IgD-negative memory B cell (primary cell): ENCODE results near the gene MOB3C. TPM values are rescaled to one million over a fixed set of nuclear protein-coding genes. Genes with fewer than 3 reads are reported as not detected.
"Not testable (repeated sequence)": the region's sequence is repeated elsewhere in the genome, so short reads cannot be mapped to it uniquely, and the experiment has no call there.

ENCODE experiments used
- H3K27ac Mint-ChIP-seq, 3 donors: one replicate each; pipeline ENCODE4 v1.8.0; 2020 to 2022; ENCODE audit warnings: mild to moderate bottlenecking in 3 of 3, mixed read lengths in 3 of 3, moderate library complexity in 1 of 3
- H3K27me3 Mint-ChIP-seq: one replicate; pipeline ENCODE4 v1.8.0; 2021; ENCODE audit warnings: mixed read lengths
- H3K36me3 Mint-ChIP-seq: one replicate; pipeline ENCODE4 v1.8.0; 2020; ENCODE audit warnings: mild to moderate bottlenecking, mixed read lengths
- H3K4me1 Mint-ChIP-seq, 3 donors: one replicate each; pipeline ENCODE4 v1.8.0; 2020 to 2022; ENCODE audit warnings: mixed read lengths in 3 of 3, mild to moderate bottlenecking in 1 of 3
- H3K4me3 Mint-ChIP-seq, 4 donors: one replicate each; pipeline ENCODE4 v1.8.0; 2020 to 2022; ENCODE audit warnings: mild to moderate bottlenecking in 4 of 4, mixed read lengths in 4 of 4, moderate library complexity in 3 of 4
- H3K9me3 Mint-ChIP-seq, 3 donors: one replicate each; pipeline ENCODE4 v1.8.0; 2020 to 2021; ENCODE audit warnings: mixed read lengths in 3 of 3, mild to moderate bottlenecking in 1 of 3
- polyA plus RNA-seq: library from polyadenylated mRNA; unstranded; fragments of 300-500 nt; fragmentation: Illumina TruSeq; gene quantifications from one replicate; pipeline ENCODE4 v1.2.3, GENCODE V29; 2021

Gene MOB3C
- polyA plus RNA-seq = 10.7 TPM

- Mint-ChIP-seq H3K27ac (peak within 1 kb of the TSS; percentile 39 to 92 (median 80)), H3K9me3 (no peaks in the 10 kb centered on the region), H3K4me1 (peaks cover 9 to 30% (median 21%) of the 10 kb centered on the region in 3 donors), H3K36me3 (no peaks in the 10 kb centered on the region), H3K27me3 (no peaks in the 10 kb centered on the region), H3K4me3 (peak within 1 kb of the TSS; percentile 89 to 97 (median 94))
Measured at GRCh38 chr1:46616277-46617107, at the start of gene MOB3C. Gene MOB3C, minus strand, starts transcription at chr1:46616811. Its CDS starts 3,490 bp downstream, at chr1:46613321.

- Mint-ChIP-seq H3K4me3 (peak overlapping the region in 2 of 4 donors; percentile 30 to 77), H3K9me3 (no peaks in the 10 kb centered on the region), H3K27ac (no peak overlapping the region), H3K27me3 (no peaks in the 10 kb centered on the region), H3K4me1 (peaks cover 8 to 12% (median 10%) of the 10 kb centered on the region in 3 donors), H3K36me3 (peaks cover 2% of the 10 kb centered on the region)
Measured at GRCh38 chr1:46665983-46666382, 49.4 kb upstream of the MOB3C start.

- H3K27me3 Mint-ChIP-seq, H3K36me3 Mint-ChIP-seq, H3K9me3 Mint-ChIP-seq, H3K27ac Mint-ChIP-seq, H3K4me3 Mint-ChIP-seq: not testable (repeated sequence)
- H3K4me1 Mint-ChIP-seq = peaks cover 8 to 12% (median 10%) of the 10 kb centered on the region in 3 donors
Measured at GRCh38 chr1:46662919-46663318, 46.3 kb upstream of the MOB3C start.

- not testable (repeated sequence) for H3K27ac Mint-ChIP-seq
Measured at GRCh38 chr1:46660116-46660515, 43.5 kb upstream of the MOB3C start.

GRCh38 chr1:46659307-46659870 is 42.8 kb upstream of the MOB3C start:
- peaks cover 0 to 6% (median 1%) of the 10 kb centered on the region in 3 donors for H3K9me3 Mint-ChIP-seq
- H3K27me3 Mint-ChIP-seq = no peaks in the 10 kb centered on the region
- H3K36me3 Mint-ChIP-seq = peaks cover 13% of the 10 kb centered on the region
- no peaks in the 10 kb centered on the region for H3K4me1 Mint-ChIP-seq
- H3K4me3 Mint-ChIP-seq = no peak overlapping the region
- H3K27ac Mint-ChIP-seq = peak overlapping the region in 1 of 3 donors; percentile 59

More at GRCh38 chr1:46660116-46660515, 43.5 kb upstream of the MOB3C start:
- not testable (repeated sequence) for H3K9me3 Mint-ChIP-seq, H3K36me3 Mint-ChIP-seq, H3K4me3 Mint-ChIP-seq, H3K4me1 Mint-ChIP-seq, H3K27me3 Mint-ChIP-seq

- Mint-ChIP-seq H3K27me3 (no peaks in the 10 kb centered on the region), H3K36me3 (peaks cover 15% of the 10 kb centered on the region), H3K9me3 (peaks cover 0 to 6% (median 1%) of the 10 kb centered on the region in 3 donors), H3K27ac (no peak overlapping the region), H3K4me3 (no peak overlapping the region), H3K4me1 (peaks cover 0 to 1% (median 0%) of the 10 kb centered on the region in 3 donors)
Measured at GRCh38 chr1:46657775-46658174, 41.2 kb upstream of the MOB3C start.

- H3K27ac Mint-ChIP-seq = no peak overlapping the region
- H3K4me1 Mint-ChIP-seq = peaks cover 0 to 1% (median 0%) of the 10 kb centered on the region in 3 donors
- no peaks in the 10 kb centered on the region for H3K27me3 Mint-ChIP-seq
- H3K36me3 Mint-ChIP-seq = peaks cover 17% of the 10 kb centered on the region
- H3K4me3 Mint-ChIP-seq = no peak overlapping the region
- H3K9me3 Mint-ChIP-seq = peaks cover 0 to 6% (median 1%) of the 10 kb centered on the region in 3 donors
Measured at GRCh38 chr1:46656643-46657042, 40.0 kb upstream of the MOB3C start.

- Mint-ChIP-seq H3K27me3 (no peaks in the 10 kb centered on the region), H3K36me3 (peaks cover 17% of the 10 kb centered on the region), H3K4me3 (no peak overlapping the region), H3K27ac (no peak overlapping the region), H3K4me1 (peaks cover 0 to 1% (median 0%) of the 10 kb centered on the region in 3 donors), H3K9me3 (peaks cover 0 to 6% (median 1%) of the 10 kb centered on the region in 3 donors)
Measured at GRCh38 chr1:46655848-46656247, 39.2 kb upstream of the MOB3C start.

- H3K4me3 Mint-ChIP-seq, H3K27ac Mint-ChIP-seq, H3K4me1 Mint-ChIP-seq, H3K27me3 Mint-ChIP-seq: not testable (repeated sequence)
- Mint-ChIP-seq H3K9me3 (peaks cover 1 to 12% (median 5%) of the 10 kb centered on the region in 3 donors), H3K36me3 (peaks cover 27% of the 10 kb centered on the region)
Measured at GRCh38 chr1:46654698-46655097, 38.1 kb upstream of the MOB3C start.

GRCh38 chr1:46654012-46654411 is 37.4 kb upstream of the MOB3C start:
- peaks cover 30% of the 10 kb centered on the region for H3K36me3 Mint-ChIP-seq
- H3K9me3 Mint-ChIP-seq = peaks cover 1 to 12% (median 5%) of the 10 kb centered on the region in 3 donors
- no peak overlapping the region for H3K4me3 Mint-ChIP-seq
- H3K27ac Mint-ChIP-seq = no peak overlapping the region
- peaks cover 0 to 1% (median 0%) of the 10 kb centered on the region in 3 donors for H3K4me1 Mint-ChIP-seq
- H3K27me3 Mint-ChIP-seq = no peaks in the 10 kb centered on the region

GRCh38 chr1:46653405-46653958 is 36.9 kb upstream of the MOB3C start:
- Mint-ChIP-seq H3K36me3 (peaks cover 30% of the 10 kb centered on the region), H3K27ac (no peak overlapping the region), H3K27me3 (no peaks in the 10 kb centered on the region), H3K4me3 (no peak overlapping the region), H3K4me1 (peaks cover 0 to 1% (median 0%) of the 10 kb centered on the region in 3 donors), H3K9me3 (peaks cover 1 to 12% (median 5%) of the 10 kb centered on the region in 3 donors)

- peaks cover 0 to 1% (median 0%) of the 10 kb centered on the region in 3 donors for H3K4me1 Mint-ChIP-seq
- H3K9me3 Mint-ChIP-seq = peaks cover 1 to 13% (median 5%) of the 10 kb centered on the region in 3 donors
- H3K27me3 Mint-ChIP-seq = no peaks in the 10 kb centered on the region
- peaks cover 26% of the 10 kb centered on the region for H3K36me3 Mint-ChIP-seq
- peak overlapping the region in 1 of 3 donors; percentile 81 for H3K27ac Mint-ChIP-seq
- no peak overlapping the region for H3K4me3 Mint-ChIP-seq
Measured at GRCh38 chr1:46652321-46653100, 35.9 kb upstream of the MOB3C start.

- H3K27me3 Mint-ChIP-seq, H3K4me3 Mint-ChIP-seq, H3K27ac Mint-ChIP-seq, H3K4me1 Mint-ChIP-seq: not testable (repeated sequence)
- Mint-ChIP-seq H3K9me3 (peaks cover 1 to 17% (median 5%) of the 10 kb centered on the region in 3 donors), H3K36me3 (peaks cover 32% of the 10 kb centered on the region)
Measured at GRCh38 chr1:46651152-46651551, 34.5 kb upstream of the MOB3C start.

GRCh38 chr1:46650491-46650890 is 33.9 kb upstream of the MOB3C start:
- H3K4me3 Mint-ChIP-seq = no peak overlapping the region
- no peaks in the 10 kb centered on the region for H3K27me3 Mint-ChIP-seq
- H3K36me3 Mint-ChIP-seq = peaks cover 29% of the 10 kb centered on the region
- peaks cover 0 to 4% (median 0%) of the 10 kb centered on the region in 3 donors for H3K4me1 Mint-ChIP-seq
- H3K9me3 Mint-ChIP-seq = peaks cover 1 to 17% (median 5%) of the 10 kb centered on the region in 3 donors
- H3K27ac Mint-ChIP-seq = no peak overlapping the region
